HG03097 (cell line): ENCODE measurements around the gene SLAMF8.

Source experiments
- ATAC-seq: cut with Tn5 transposase; IDR thresholded peaks from one replicate; pipeline ENCODE4 v1.9.1; 2021; ENCODE audit not compliant: unreplicated experiment, low FRiP score

Gene SLAMF8

GRCh38 chr1:159868766-159869165, 42.1 kb downstream of the SLAMF8 start:
- ATAC-seq = no peak

GRCh38 chr1:159869173-159869572, 42.5 kb downstream of the SLAMF8 start:
- no peak for ATAC-seq

- ATAC-seq = no peak
Measured at GRCh38 chr1:159869607-159870006, 42.9 kb downstream of the SLAMF8 start.

GRCh38 chr1:159870704-159871103, 44.0 kb downstream of the SLAMF8 start:
- ATAC-seq = no peak

GRCh38 chr1:159872891-159873290, 46.2 kb downstream of the SLAMF8 start:
- no peak for ATAC-seq

- ATAC-seq = no peak
Measured at GRCh38 chr1:159873530-159874143, 47.0 kb downstream of the SLAMF8 start.

GRCh38 chr1:159877695-159878444, 51.2 kb downstream of the SLAMF8 start:
- no peak for ATAC-seq

GRCh38 chr1:159879136-159879535, 52.5 kb downstream of the SLAMF8 start:
- no peak for ATAC-seq

- no peak for ATAC-seq
Measured at GRCh38 chr1:159879977-159880376, 53.3 kb downstream of the SLAMF8 start.

- no peak for ATAC-seq
Measured at GRCh38 chr1:159880430-159880829, 53.8 kb downstream of the SLAMF8 start.

- no peak for ATAC-seq
Measured at GRCh38 chr1:159881622-159882526, 55.2 kb downstream of the SLAMF8 start.

- no peak for ATAC-seq
Measured at GRCh38 chr1:159882527-159882862, 55.8 kb downstream of the SLAMF8 start.

- no peak for ATAC-seq
Measured at GRCh38 chr1:159883134-159883533, 56.5 kb downstream of the SLAMF8 start.

- ATAC-seq = no peak
Measured at GRCh38 chr1:159884296-159884695, 57.6 kb downstream of the SLAMF8 start.
